Left lung (tissue), 10 donors: ENCODE data around the gene LDLRAD3. TPM values are rescaled to one million over a fixed set of nuclear protein-coding genes. Genes with fewer than 3 reads are reported as not detected.
A peak's percentile ranks its signal among the peaks of the same experiment; 100 is the strongest.

Experiments
- ATAC-seq: fragments of 200-7000 bp; cut with Tn5 transposase; one replicate; pipeline ENCODE4 v1.9.1; 2020; ENCODE audit warnings: moderate library complexity
- DNase-seq, 4 donors: peaks; one replicate each; pipeline ENCODE4 v3.0.0-alpha.2; 2013 to 2020
- H3K27ac ChIP-seq, 2 donors: fragments of 200-600 bp; sonication (generic) in 1 of 2; one replicate each; pipeline versions ENCODE4 v1.5.0 to v1.8.0; 2020 to 2021
- H3K27me3 ChIP-seq, 2 donors: fragments of 200-600 bp; sonication (generic) in 1 of 2; one replicate each; pipeline versions ENCODE4 v1.5.0 to v1.8.0; 2020 to 2021
- H3K36me3 ChIP-seq, 2 donors: fragments of 200-600 bp; sonication (generic) in 1 of 2; one replicate each; pipeline versions ENCODE4 v1.5.0 to v1.8.0; 2020 to 2021
- H3K4me1 ChIP-seq, 2 donors: fragments of 200-600 bp; one replicate each; pipeline ENCODE4 v1.8.0; 2021
- H3K4me3 ChIP-seq, 2 donors: fragments of 200-600 bp; sonication (generic) in 1 of 2; one replicate each; pipeline versions ENCODE4 v1.5.0 to v1.8.0; 2020 to 2021; ENCODE audit warnings: mild to moderate bottlenecking in 1 of 2
- H3K9me3 ChIP-seq, 2 donors: fragments of 200-600 bp; sonication (generic) in 1 of 2; one replicate each; pipeline versions ENCODE4 v1.5.0 to v1.8.0; 2020 to 2021
- intact Hi-C, 2 donors: fragments of 100-400 bp; cut with DNase I; formaldehyde crosslinking; loops; one replicate each; pipeline versions ENCODE4 v1.11.2 to v1.14.2; 2022
- polyA plus RNA-seq, 6 donors: library from polyadenylated mRNA; unstranded; fragments of 120-200 nt; gene quantifications; one replicate each; pipeline ENCODE4 v1.2.1, GENCODE V29; 2013; ENCODE audit not compliant: insufficient read length in 6 of 6
- total RNA-seq, 2 donors: library from RNA; stranded (reverse); fragmentation: NEBNext Ultra II Directional; extraction: Animal tissue kit (Norgen Biotek cat#: 25700); gene quantifications; one replicate each; pipeline ENCODE4 v1.2.1, GENCODE V29; 2021
- TF ChIP-seq, protein P1 (sequence below), 2 donors: fragments of 200-600 bp; sonication (generic) in 1 of 2; IDR thresholded peaks; one replicate each; pipeline versions ENCODE4 v1.5.0 to v1.8.0; 2021; ENCODE audit warnings: antibody characterized with exemption in 2 of 2
- donor health status: DM: no; HTN: yes; CAD: no.
- donor health status: DM: no; HTN: no; CAD: no.

Gene LDLRAD3
- total and polyA plus RNA-seq, 8 donors = 7.1 to 18.2 (median 16.8) TPM

DNA sequence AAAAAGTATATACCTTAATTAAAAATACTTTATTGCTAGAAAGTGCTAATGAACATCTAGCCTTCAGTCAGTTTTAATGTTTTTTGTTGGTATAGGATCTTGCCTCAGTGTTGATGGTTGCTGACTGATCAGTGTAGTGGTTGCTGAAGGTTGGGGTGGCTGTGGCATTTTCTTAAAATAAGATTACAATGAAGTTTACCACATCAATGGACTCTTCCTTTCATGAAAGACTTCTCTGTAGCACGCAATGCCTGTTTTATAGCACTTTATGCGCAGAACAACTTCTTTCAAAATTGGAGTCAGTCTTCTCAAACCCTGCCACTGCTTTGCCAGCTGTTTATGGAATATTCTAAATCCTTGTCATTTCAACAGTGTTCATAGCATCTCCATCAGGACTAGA is 50.6 kb downstream of the LDLRAD3 start:
- ATAC-seq = no peak
- intact Hi-C loops = no loop called here

DNA sequence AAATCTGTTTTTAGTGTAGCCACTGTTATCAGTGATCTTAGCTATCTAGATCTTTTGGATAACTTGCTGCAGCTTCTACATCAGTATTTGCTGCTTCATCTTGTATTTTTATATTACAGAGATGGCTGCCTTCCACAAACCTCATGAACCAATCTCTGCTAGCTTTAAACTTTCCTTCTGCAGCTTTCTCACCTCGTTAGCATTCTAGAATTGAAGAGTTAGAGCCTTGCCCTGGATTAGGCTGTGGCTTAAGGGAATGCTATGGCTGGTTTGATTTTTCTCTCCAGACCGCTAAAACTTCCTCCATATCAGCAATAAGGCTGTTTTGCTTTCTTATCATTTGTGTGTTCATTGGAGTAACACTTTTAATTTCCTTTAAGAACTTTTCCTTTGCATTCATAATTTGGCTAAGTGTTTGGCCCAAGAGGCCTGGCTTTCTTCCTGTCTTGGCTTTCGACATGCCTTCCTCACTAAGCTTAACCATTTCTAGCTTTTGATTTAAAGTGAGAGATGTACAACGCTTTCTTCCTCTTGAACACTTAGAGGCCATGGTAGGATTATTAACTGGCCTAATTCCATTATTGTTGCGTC is 51.9 kb downstream of the LDLRAD3 start:
- H3K27ac ChIP-seq = no peak overlapping the region
- DNase-seq (peak in 1 of 4 donors; percentile 46), ATAC-seq (no peak)
- H3K4me3 ChIP-seq = no peak overlapping the region
- H3K27me3 ChIP-seq = no peaks in the 10 kb centered on the region
- intact Hi-C loops = no loop called here
- peaks cover 0 to 3% of the 10 kb centered on the region in 2 donors for H3K4me1 ChIP-seq
- no peaks in the 10 kb centered on the region for H3K9me3 ChIP-seq
- TF ChIP-seq, protein P1, sequence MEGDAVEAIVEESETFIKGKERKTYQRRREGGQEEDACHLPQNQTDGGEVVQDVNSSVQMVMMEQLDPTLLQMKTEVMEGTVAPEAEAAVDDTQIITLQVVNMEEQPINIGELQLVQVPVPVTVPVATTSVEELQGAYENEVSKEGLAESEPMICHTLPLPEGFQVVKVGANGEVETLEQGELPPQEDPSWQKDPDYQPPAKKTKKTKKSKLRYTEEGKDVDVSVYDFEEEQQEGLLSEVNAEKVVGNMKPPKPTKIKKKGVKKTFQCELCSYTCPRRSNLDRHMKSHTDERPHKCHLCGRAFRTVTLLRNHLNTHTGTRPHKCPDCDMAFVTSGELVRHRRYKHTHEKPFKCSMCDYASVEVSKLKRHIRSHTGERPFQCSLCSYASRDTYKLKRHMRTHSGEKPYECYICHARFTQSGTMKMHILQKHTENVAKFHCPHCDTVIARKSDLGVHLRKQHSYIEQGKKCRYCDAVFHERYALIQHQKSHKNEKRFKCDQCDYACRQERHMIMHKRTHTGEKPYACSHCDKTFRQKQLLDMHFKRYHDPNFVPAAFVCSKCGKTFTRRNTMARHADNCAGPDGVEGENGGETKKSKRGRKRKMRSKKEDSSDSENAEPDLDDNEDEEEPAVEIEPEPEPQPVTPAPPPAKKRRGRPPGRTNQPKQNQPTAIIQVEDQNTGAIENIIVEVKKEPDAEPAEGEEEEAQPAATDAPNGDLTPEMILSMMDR (IDR thresholded peaks at IDR 0.05) = no peak
- no peaks in the 10 kb centered on the region for H3K36me3 ChIP-seq

More for the DNA sequence above, 50.6 kb downstream of the LDLRAD3 start:
- Histone ChIP-seq H3K27me3 (no peaks in the 10 kb centered on the region), H3K4me3 (no peak overlapping the region), H3K9me3 (no peaks in the 10 kb centered on the region), H3K27ac (no peak overlapping the region), H3K36me3 (no peaks in the 10 kb centered on the region), H3K4me1 (peaks cover 0 to 3% of the 10 kb centered on the region in 2 donors)
- DNase-seq = no peak
- TF ChIP-seq, protein P1 (IDR thresholded peaks at IDR 0.05) = no peak

DNA sequence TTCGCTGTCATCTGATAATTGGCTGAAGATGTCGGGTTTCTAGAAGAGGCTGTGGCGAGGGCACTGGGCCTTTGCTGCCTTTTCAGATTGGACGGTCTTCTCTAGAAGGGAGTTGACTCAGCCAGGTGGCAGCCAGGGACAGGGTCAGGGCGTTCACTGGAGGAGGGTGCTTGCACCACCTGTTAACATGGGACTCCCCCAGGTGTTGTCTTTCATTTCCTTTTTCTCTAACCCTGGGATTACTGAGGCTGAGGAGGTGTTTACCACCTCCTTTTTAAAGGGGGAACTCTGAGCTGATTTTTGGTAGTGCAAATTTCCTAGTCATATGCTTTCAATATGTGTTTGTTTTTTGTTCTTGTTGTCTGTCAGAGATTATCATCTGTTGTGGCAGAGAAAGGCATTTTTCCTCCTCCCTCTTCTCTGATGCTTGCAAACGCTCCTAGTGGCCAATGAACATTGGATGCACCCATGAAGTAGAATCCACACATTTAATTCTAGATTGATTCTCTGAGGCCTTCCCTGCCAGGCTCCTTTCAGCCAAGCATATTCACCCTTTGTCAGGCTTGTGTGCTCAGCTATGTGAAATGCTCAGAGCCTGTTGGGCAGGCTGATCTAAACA is 54.1 kb downstream of the LDLRAD3 start:
- TF ChIP-seq, protein P1 (IDR thresholded peaks at IDR 0.05) = no peak
- intact Hi-C loops = no loop called here
- ATAC-seq = no peak
- H3K27ac ChIP-seq = no peak overlapping the region
- no peak overlapping the region for H3K4me3 ChIP-seq
- H3K36me3 ChIP-seq = no peaks in the 10 kb centered on the region
- DNase-seq = no peak
- peaks cover 0 to 3% of the 10 kb centered on the region in 2 donors for H3K4me1 ChIP-seq
- H3K27me3 ChIP-seq = no peaks in the 10 kb centered on the region
- H3K9me3 ChIP-seq = no peaks in the 10 kb centered on the region

DNA sequence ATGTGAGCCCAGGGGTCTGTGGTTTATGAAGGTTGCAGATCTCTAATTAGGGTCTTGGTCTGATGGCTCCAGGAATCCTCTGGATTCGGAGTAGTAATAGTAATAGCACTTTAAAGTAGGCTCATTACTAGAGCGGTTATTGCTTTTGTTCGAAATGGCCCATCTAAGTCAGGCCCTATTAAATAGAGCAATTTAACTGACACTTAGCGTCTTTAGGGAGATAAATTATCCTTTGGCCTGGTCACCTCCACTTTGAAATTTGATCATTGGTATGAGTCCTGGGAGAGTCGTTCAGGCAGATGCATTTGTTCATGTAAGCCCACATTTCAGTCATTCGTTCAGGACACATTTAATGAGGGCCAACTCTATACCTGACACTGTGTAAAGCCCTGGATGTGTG is 54.8 kb downstream of the LDLRAD3 start:
- intact Hi-C loops = no loop called here
- no peak for ATAC-seq
- Histone ChIP-seq H3K27me3 (no peaks in the 10 kb centered on the region), H3K36me3 (no peaks in the 10 kb centered on the region), H3K9me3 (no peaks in the 10 kb centered on the region), H3K27ac (no peak overlapping the region), H3K4me1 (peaks cover 0 to 3% of the 10 kb centered on the region in 2 donors), H3K4me3 (no peak overlapping the region)
- TF ChIP-seq, protein P1 (IDR thresholded peaks at IDR 0.05) = no peak
- DNase-seq = no peak

DNA sequence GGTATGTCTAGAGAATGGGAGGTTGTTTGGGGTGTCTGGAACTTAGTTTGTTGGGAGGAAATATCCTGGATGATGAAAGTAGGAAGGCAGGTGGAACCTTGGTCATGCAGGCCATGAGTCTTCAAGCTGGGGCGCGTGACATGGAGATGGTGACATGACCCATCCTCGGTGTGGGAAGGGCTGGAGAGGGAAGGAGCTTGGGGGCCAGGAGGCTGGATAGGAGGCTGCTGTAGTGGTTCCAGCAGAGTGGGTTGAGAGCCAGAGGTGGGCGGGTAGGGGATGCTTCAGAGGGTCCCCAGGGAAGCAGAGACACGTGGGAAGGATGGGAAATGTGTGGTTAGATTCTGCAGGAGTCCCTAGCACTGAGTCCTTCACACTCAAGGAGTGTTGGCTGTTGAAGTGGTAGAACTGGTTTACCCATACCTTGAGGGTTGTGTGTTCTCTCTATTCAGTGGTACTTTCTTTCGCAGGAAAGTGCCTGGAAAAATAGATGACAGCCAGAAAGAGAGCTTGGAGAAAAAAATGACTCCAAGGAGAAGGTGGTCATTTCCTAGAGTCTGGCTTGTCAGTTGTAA is 56.8 kb downstream of the LDLRAD3 start:
- DNase-seq = peak in 1 of 4 donors; percentile 79
- Histone ChIP-seq H3K27me3 (no peaks in the 10 kb centered on the region), H3K9me3 (peaks cover 0 to 7% of the 10 kb centered on the region in 2 donors), H3K4me1 (peaks cover 0 to 3% of the 10 kb centered on the region in 2 donors), H3K36me3 (no peaks in the 10 kb centered on the region), H3K4me3 (no peak overlapping the region), H3K27ac (no peak overlapping the region)
- TF ChIP-seq, protein P1 (IDR thresholded peaks at IDR 0.05) = no peak
- ATAC-seq = peak; percentile 95
- intact Hi-C loops = no loop called here
